ENCODE data around the gene MDM2. TPM values are rescaled to one million over a fixed set of nuclear protein-coding genes. Genes with fewer than 3 reads are reported as not detected.

The MDM2 gene
- total and polyA plus RNA-seq, 2 of the 8 experiments (the other 6 are each of a cell fraction or from before 2014, with no cell fraction given): 15.1 to 115 TPM

DNA sequence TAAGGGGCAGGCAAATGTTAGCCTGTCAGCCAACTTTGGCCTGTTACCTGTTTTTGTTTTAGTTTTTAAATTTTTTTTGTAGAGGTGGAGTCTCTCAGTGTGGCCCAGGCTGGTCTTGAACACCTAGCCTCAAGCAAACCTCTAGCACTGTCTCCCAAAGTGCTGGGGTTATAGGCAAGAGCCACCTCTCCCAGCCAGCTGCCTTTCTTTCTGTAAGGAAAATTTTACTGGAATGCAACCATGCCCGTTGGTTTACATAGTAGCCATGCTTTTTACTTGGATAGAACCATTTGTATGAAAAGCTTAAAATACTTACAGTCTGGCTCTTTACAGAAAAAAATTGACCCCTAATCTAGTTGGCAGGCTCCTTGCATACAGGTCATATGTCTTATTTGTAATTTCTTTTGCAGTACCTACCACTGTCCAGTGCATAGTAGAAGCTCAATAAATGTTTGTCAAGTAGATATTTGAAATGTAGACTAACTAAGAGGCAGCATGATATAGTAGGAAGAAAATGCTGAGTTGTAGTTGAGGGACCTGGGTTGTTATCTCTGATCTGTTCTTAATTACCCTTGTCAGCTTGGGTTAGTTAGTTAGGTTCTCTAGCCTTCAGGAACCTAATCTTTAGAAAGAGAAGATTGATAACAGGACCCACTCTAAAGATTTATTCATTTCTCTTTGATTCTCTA is 4.7 kb downstream of the MDM2 start (continued):
- TF ChIP-seq, protein P1, sequence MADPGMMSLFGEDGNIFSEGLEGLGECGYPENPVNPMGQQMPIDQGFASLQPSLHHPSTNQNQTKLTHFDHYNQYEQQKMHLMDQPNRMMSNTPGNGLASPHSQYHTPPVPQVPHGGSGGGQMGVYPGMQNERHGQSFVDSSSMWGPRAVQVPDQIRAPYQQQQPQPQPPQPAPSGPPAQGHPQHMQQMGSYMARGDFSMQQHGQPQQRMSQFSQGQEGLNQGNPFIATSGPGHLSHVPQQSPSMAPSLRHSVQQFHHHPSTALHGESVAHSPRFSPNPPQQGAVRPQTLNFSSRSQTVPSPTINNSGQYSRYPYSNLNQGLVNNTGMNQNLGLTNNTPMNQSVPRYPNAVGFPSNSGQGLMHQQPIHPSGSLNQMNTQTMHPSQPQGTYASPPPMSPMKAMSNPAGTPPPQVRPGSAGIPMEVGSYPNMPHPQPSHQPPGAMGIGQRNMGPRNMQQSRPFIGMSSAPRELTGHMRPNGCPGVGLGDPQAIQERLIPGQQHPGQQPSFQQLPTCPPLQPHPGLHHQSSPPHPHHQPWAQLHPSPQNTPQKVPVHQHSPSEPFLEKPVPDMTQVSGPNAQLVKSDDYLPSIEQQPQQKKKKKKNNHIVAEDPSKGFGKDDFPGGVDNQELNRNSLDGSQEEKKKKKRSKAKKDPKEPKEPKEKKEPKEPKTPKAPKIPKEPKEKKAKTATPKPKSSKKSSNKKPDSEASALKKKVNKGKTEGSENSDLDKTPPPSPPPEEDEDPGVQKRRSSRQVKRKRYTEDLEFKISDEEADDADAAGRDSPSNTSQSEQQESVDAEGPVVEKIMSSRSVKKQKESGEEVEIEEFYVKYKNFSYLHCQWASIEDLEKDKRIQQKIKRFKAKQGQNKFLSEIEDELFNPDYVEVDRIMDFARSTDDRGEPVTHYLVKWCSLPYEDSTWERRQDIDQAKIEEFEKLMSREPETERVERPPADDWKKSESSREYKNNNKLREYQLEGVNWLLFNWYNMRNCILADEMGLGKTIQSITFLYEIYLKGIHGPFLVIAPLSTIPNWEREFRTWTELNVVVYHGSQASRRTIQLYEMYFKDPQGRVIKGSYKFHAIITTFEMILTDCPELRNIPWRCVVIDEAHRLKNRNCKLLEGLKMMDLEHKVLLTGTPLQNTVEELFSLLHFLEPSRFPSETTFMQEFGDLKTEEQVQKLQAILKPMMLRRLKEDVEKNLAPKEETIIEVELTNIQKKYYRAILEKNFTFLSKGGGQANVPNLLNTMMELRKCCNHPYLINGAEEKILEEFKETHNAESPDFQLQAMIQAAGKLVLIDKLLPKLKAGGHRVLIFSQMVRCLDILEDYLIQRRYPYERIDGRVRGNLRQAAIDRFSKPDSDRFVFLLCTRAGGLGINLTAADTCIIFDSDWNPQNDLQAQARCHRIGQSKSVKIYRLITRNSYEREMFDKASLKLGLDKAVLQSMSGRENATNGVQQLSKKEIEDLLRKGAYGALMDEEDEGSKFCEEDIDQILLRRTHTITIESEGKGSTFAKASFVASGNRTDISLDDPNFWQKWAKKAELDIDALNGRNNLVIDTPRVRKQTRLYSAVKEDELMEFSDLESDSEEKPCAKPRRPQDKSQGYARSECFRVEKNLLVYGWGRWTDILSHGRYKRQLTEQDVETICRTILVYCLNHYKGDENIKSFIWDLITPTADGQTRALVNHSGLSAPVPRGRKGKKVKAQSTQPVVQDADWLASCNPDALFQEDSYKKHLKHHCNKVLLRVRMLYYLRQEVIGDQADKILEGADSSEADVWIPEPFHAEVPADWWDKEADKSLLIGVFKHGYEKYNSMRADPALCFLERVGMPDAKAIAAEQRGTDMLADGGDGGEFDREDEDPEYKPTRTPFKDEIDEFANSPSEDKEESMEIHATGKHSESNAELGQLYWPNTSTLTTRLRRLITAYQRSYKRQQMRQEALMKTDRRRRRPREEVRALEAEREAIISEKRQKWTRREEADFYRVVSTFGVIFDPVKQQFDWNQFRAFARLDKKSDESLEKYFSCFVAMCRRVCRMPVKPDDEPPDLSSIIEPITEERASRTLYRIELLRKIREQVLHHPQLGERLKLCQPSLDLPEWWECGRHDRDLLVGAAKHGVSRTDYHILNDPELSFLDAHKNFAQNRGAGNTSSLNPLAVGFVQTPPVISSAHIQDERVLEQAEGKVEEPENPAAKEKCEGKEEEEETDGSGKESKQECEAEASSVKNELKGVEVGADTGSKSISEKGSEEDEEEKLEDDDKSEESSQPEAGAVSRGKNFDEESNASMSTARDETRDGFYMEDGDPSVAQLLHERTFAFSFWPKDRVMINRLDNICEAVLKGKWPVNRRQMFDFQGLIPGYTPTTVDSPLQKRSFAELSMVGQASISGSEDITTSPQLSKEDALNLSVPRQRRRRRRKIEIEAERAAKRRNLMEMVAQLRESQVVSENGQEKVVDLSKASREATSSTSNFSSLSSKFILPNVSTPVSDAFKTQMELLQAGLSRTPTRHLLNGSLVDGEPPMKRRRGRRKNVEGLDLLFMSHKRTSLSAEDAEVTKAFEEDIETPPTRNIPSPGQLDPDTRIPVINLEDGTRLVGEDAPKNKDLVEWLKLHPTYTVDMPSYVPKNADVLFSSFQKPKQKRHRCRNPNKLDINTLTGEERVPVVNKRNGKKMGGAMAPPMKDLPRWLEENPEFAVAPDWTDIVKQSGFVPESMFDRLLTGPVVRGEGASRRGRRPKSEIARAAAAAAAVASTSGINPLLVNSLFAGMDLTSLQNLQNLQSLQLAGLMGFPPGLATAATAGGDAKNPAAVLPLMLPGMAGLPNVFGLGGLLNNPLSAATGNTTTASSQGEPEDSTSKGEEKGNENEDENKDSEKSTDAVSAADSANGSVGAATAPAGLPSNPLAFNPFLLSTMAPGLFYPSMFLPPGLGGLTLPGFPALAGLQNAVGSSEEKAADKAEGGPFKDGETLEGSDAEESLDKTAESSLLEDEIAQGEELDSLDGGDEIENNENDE (IDR thresholded peaks at IDR 0.05; ENCODE audit: insufficient replicate concordance, low read length): no peak
- TF ChIP-seq BCL11A (IDR thresholded peaks at IDR 0.05; ENCODE audit: low read depth in 2 of 2, low read length in 2 of 2) (no peak), YY1 (IDR thresholded peaks at IDR 0.05; ENCODE audit: low read depth, low read length) (no peak), KDM4A (IDR thresholded peaks at IDR 0.05; ENCODE audit: low read depth, low read length, severe bottlenecking) (no peak), SAP30 (IDR thresholded peaks at IDR 0.05; ENCODE audit: insufficient read depth, insufficient replicate concordance, low read length) (no peak), CTBP2 (IDR thresholded peaks at IDR 0.05; ENCODE audit: borderline replicate concordance, insufficient read depth, insufficient read length, low read length) (no peak), POLR2AphosphoS5 (IDR thresholded peaks at IDR 0.05; ENCODE audit: low read depth, low read length) (no peak), RBBP5 (IDR thresholded peaks at IDR 0.05; ENCODE audit: borderline replicate concordance, low read depth, low read length) (no peak), CREB1 (IDR thresholded peaks at IDR 0.05) (no peak), JUND (IDR thresholded peaks at IDR 0.05; ENCODE audit: low read length) (no peak), SP2 (IDR thresholded peaks at IDR 0.05; ENCODE audit: low read length) (no peak)

All from H1 (cell line).